GM15510 (cell line): Measurements from ENCODE around the gene KCND1.

Experiments used
- POLR2A ChIP-seq: IDR thresholded peaks from 3 replicates; pipeline ENCODE4 v1.6.1; 2011; ENCODE audit warnings: borderline replicate concordance; ENCODE audit not compliant: insufficient read length; ENCODE audit errors: extremely low read depth

KCND1 gene

GRCh38 chrX:48936429-48937053, 35.1 kb downstream of the KCND1 start:
- TF ChIP-seq POLR2A: no peak

GRCh38 chrX:48935301-48935670, 36.4 kb downstream of the KCND1 start:
- TF ChIP-seq POLR2A: no peak

- no peak for TF ChIP-seq POLR2A
Measured at GRCh38 chrX:48934581-48935300, 36.9 kb downstream of the KCND1 start.

- TF ChIP-seq POLR2A: no peak
Measured at GRCh38 chrX:48933757-48934156, 37.9 kb downstream of the KCND1 start.

- TF ChIP-seq POLR2A: no peak
Measured at GRCh38 chrX:48927736-48928382, 43.8 kb downstream of the KCND1 start.

GRCh38 chrX:48927123-48927522, 44.5 kb downstream of the KCND1 start:
- no peak for TF ChIP-seq POLR2A

GRCh38 chrX:48924270-48924669, 47.4 kb downstream of the KCND1 start:
- TF ChIP-seq POLR2A: no peak

- TF ChIP-seq POLR2A: no peak
Measured at GRCh38 chrX:48923771-48924170, 47.9 kb downstream of the KCND1 start.

- TF ChIP-seq POLR2A: no peak
Measured at GRCh38 chrX:48920718-48921104, 50.9 kb downstream of the KCND1 start.

GRCh38 chrX:48919947-48920717, 51.5 kb downstream of the KCND1 start:
- TF ChIP-seq POLR2A: peak; percentile 6

- no peak for TF ChIP-seq POLR2A
Measured at GRCh38 chrX:48919360-48919841, 52.2 kb downstream of the KCND1 start.

- TF ChIP-seq POLR2A: peak; percentile 97
Measured at GRCh38 chrX:48918643-48919340, 52.9 kb downstream of the KCND1 start, which contains the start of gene PIM2. PIM2 (minus strand) TSS chrX:48919024; CDS start chrX:48918834, 190 bp downstream.

GRCh38 chrX:48918301-48918642, 53.4 kb downstream of the KCND1 start:
- no peak for TF ChIP-seq POLR2A

GRCh38 chrX:48917139-48918001, 54.3 kb downstream of the KCND1 start:
- TF ChIP-seq POLR2A: peak; percentile 32
